GM12878 (cell line): Measurements from ENCODE around the gene FCN2.

Source experiments
- IKZF1 ChIP-seq: fragments of 450-650 bp; conservative IDR thresholded peaks from 2 replicates; pipeline ENCODE4 v1.6.1; 2017; ENCODE audit warnings: antibody characterized with exemption, mild to moderate bottlenecking
- MAX ChIP-seq: IDR thresholded peaks from 2 replicates; pipeline ENCODE4 v1.6.1; 2012; ENCODE audit warnings: low read depth, low read length, improper control_type of control experiment
- NR2C1 ChIP-seq: fragments of 450-650 bp; IDR thresholded peaks from 2 replicates; pipeline ENCODE4 v1.6.1; 2017; ENCODE audit warnings: antibody characterized with exemption, mild to moderate bottlenecking, moderate library complexity
- STAT3 ChIP-seq: IDR thresholded peaks from 2 replicates; pipeline ENCODE4 v1.6.1; 2011; ENCODE audit warnings: low read depth, low read length, improper control_type of control experiment
- TCF12 ChIP-seq: IDR thresholded peaks from 2 replicates; pipeline ENCODE4 v1.6.1; 2011; ENCODE audit warnings: low read depth, mild to moderate bottlenecking, low read length
- ZNF274 ChIP-seq: IDR thresholded peaks from one replicate; pipeline ENCODE4 v1.8.0; 2011; ENCODE audit not compliant: insufficient read length, insufficient read depth
- TF ChIP-seq, protein P1 (sequence below), 3 experiments: IDR thresholded peaks in 2 of 3; conservative IDR thresholded peaks in 1 of 3; 2 replicates each; pipeline ENCODE4 v1.5.1; 2011; ENCODE audit warnings: low read depth in 3 of 3, low read length in 3 of 3, mild to moderate bottlenecking in 3 of 3, control low read depth in 2 of 3, moderate library complexity in 2 of 3, inconsistent platforms in 1 of 3, mixed read lengths in 1 of 3; ENCODE audit not compliant: control insufficient read depth in 2 of 3, insufficient read depth in 1 of 3; ENCODE audit errors: extremely low read depth in 1 of 3
- TF ChIP-seq, protein P2 (sequence below): IDR thresholded peaks from 2 replicates; pipeline ENCODE4 v1.6.1; 2012; ENCODE audit warnings: low read depth, low read length, improper control_type of control experiment

DNA sequence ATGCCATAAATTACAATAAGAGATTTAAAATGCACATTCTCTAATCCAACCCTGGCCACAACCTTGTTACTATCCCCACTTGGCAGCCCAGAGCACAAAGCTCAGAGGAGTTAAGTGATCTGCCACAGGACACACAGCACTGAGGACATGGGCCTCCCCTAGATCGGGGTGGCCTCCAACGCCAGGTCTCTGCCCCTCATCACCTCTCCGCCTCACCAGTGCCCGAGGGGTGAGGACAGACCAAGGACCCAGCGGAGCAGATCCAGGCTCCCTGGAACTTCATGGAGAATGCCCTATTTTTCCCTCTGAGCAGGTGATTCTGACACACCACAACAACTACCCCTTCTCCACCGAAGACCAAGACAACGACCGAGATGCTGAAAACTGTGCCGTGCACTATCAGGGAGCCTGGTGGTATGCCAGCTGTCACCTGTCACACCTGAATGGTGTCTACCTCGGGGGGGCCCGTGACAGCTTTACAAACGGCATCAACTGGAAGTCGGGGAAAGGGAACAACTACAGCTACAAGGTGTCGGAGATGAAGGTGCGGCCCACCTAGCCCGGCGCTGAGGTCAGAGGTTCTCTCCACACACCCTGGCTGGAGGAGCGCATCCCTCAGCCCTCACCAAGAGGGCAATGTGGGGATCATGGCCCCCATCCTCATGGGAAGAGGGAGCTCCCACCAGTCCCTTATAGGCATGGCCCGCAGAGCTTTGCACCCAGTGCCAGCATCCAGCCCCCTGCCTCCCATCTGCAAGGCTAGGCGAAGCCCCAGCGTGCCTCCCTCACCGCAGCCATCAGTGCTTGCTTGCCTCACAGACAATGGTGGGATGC is 12.5 kb upstream of the FCN2 start:
- TF ChIP-seq TCF12 (no peak), STAT3 (no peak), ZNF274 (no peak), NR2C1 (no peak), IKZF1 (no peak), MAX (no peak)
- TF ChIP-seq, protein P1, sequence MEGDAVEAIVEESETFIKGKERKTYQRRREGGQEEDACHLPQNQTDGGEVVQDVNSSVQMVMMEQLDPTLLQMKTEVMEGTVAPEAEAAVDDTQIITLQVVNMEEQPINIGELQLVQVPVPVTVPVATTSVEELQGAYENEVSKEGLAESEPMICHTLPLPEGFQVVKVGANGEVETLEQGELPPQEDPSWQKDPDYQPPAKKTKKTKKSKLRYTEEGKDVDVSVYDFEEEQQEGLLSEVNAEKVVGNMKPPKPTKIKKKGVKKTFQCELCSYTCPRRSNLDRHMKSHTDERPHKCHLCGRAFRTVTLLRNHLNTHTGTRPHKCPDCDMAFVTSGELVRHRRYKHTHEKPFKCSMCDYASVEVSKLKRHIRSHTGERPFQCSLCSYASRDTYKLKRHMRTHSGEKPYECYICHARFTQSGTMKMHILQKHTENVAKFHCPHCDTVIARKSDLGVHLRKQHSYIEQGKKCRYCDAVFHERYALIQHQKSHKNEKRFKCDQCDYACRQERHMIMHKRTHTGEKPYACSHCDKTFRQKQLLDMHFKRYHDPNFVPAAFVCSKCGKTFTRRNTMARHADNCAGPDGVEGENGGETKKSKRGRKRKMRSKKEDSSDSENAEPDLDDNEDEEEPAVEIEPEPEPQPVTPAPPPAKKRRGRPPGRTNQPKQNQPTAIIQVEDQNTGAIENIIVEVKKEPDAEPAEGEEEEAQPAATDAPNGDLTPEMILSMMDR (IDR thresholded peaks at IDR 0.05 in 2 of 3, conservative IDR thresholded peaks at IDR 0.05 in 1 of 3; ENCODE audit: control insufficient read depth in 2 of 3, extremely low read depth in 1 of 3, insufficient read depth in 1 of 3, low read depth in 3 of 3, low read length in 3 of 3): no peak
- TF ChIP-seq, protein P2, sequence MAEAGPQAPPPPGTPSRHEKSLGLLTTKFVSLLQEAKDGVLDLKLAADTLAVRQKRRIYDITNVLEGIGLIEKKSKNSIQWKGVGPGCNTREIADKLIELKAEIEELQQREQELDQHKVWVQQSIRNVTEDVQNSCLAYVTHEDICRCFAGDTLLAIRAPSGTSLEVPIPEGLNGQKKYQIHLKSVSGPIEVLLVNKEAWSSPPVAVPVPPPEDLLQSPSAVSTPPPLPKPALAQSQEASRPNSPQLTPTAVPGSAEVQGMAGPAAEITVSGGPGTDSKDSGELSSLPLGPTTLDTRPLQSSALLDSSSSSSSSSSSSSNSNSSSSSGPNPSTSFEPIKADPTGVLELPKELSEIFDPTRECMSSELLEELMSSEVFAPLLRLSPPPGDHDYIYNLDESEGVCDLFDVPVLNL: no peak
